ENCODE data around the gene DDX4. TPM values are rescaled to one million over a fixed set of nuclear protein-coding genes. Genes with fewer than 3 reads are reported as not detected.
"Not testable (repeated sequence)": the region's sequence is repeated elsewhere in the genome, so short reads cannot be mapped to it uniquely, and the experiment has no call there.

Gene DDX4
- polyA plus RNA-seq, 3 donors = not detected

DNA sequence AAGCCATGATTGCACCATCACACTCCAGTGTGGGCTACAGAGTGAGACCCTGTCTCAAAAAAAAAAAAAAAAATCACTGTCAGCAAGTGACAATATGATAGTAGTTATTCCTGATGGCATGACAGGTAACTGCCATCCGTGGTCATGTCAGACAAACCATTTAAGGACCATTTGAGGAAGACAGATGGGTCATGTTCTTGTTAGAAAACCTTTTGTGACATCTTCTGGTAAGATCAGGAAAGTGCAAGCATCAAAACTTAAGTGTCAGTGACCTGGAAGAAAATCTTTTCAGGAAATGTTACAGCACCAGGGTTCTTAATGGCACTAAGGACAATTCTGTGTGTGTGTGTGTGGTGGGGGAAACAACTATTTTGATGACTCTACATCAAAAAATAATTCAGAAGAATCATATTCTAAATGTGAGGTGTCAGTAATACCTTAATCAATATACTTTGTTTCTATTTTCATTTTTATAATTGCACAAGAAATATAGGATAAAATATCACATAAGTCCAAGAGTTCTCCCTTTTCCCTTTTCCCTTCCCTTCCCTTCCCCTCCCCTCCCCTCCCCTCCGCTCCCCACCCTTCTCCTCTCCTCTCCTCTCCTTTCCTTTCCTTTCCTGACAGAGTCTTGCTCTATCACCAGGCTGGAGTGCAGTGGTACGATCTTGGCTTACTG is 43.6 kb upstream of the DDX4 start:
- Histone ChIP-seq H3K4me3 (replicated peaks in 1 of 3; ENCODE audit: low read depth in 2 of 3, low read length in 3 of 3) (no peak overlapping the region), H3K27ac (ENCODE audit: low read depth in 1 of 2, low read length in 2 of 2) (no peak overlapping the region), H3K36me3 (replicated peaks in 1 of 2; ENCODE audit: control insufficient read depth in 1 of 2, insufficient read depth in 2 of 2, low read length in 2 of 2) (peaks cover 4 to 17% of the 10 kb centered on the region in 2 donors), H3K4me1 (ENCODE audit: control insufficient read depth in 1 of 2, insufficient read depth in 2 of 2, low read length in 2 of 2) (peaks cover 6 to 7% of the 10 kb centered on the region in 2 donors), H4K20me1 (ENCODE audit: insufficient read depth, low read length) (peaks cover 8% of the 10 kb centered on the region), H3K9me3 (replicated peaks in 1 of 2; ENCODE audit: control insufficient read depth in 1 of 2, insufficient read depth in 1 of 2, low read length in 2 of 2) (no peaks in the 10 kb centered on the region), H3K79me2 (ENCODE audit: insufficient read depth, low read length) (no peaks in the 10 kb centered on the region), H3K9ac (ENCODE audit: insufficient read depth, low read length, poor library complexity, severe bottlenecking) (no peak overlapping the region), H3K4me2 (replicated peaks; ENCODE audit: extremely low read depth, low read length, poor library complexity, severe bottlenecking) (no peak overlapping the region), H3K27me3 (ENCODE audit: control insufficient read depth in 2 of 2, insufficient read depth in 2 of 2, low read length in 2 of 2) (no peaks in the 10 kb centered on the region), H2AFZ (ENCODE audit: insufficient read depth, low read depth, low read length, poor library complexity, severe bottlenecking) (no peak overlapping the region)
- Mint-ChIP-seq H3K27me3 (ENCODE audit: low read depth in 3 of 3) (no peaks in the 10 kb centered on the region), H3K4me1 (peaks cover 8% of the 10 kb centered on the region), H3K36me3 (peaks cover 3 to 26% of the 10 kb centered on the region in 2 donors), H3K9me3 (peaks cover 0 to 5% (median 0%) of the 10 kb centered on the region in 7 donors), H3K4me3 (no peak overlapping the region), H3K27ac (peak overlapping the region in 3 of 7 donors; percentile 61 to 73 (median 72))
- DNase-seq = no peak
- no peak for TF ChIP-seq CTCF (IDR thresholded peaks at IDR 0.05)
- WGBS (ENCODE audit: insufficient coverage) = 100% methylated on average over 3 of the region's 3 CpGs
- intact Hi-C loops (cut with micrococcal nuclease) = no loop called here

DNA sequence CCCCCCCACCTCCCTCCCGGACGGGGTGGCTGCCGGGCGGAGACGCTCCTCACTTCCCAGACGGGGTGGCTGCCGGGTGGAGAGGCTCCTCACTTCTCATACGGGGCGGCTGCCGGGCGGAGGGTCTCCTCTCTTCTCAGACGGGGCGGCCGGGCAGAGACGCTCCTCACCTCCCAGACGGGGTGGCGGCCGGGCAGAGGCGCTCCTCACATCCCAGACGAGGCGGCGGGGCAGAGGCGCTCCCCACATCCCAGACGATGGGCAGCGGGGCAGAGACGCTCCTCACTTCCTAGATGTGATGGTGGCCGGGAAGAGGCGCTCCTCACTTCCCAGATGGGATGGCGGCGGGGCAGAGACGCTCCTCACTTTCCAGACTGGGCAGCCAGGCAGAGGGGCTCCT is 41.2 kb upstream of the DDX4 start:
- not testable (repeated sequence) for H3K4me1 Mint-ChIP-seq

More for the DNA sequence above, 41.2 kb upstream of the DDX4 start:
- H3K4me3 Mint-ChIP-seq; H3K27me3 Mint-ChIP-seq (ENCODE audit: low read depth in 3 of 3); H3K4me1 ChIP-seq (ENCODE audit: control insufficient read depth in 1 of 2, insufficient read depth in 2 of 2, low read length in 2 of 2); DNase-seq; H3K4me3 ChIP-seq (replicated peaks in 1 of 3; ENCODE audit: low read depth in 2 of 3, low read length in 3 of 3); H3K4me2 ChIP-seq (replicated peaks; ENCODE audit: extremely low read depth, low read length, poor library complexity, severe bottlenecking); H2AFZ ChIP-seq (ENCODE audit: insufficient read depth, low read depth, low read length, poor library complexity, severe bottlenecking); H3K79me2 ChIP-seq (ENCODE audit: insufficient read depth, low read length); H3K9me3 Mint-ChIP-seq; H3K27ac ChIP-seq (ENCODE audit: low read depth in 1 of 2, low read length in 2 of 2); H3K9ac ChIP-seq (ENCODE audit: insufficient read depth, low read length, poor library complexity, severe bottlenecking); intact Hi-C loops (cut with micrococcal nuclease); H3K9me3 ChIP-seq (replicated peaks in 1 of 2; ENCODE audit: control insufficient read depth in 1 of 2, insufficient read depth in 1 of 2, low read length in 2 of 2); H3K27ac Mint-ChIP-seq; H3K27me3 ChIP-seq (ENCODE audit: control insufficient read depth in 2 of 2, insufficient read depth in 2 of 2, low read length in 2 of 2); H4K20me1 ChIP-seq (ENCODE audit: insufficient read depth, low read length): not testable (repeated sequence)
- peaks cover 4 to 21% of the 10 kb centered on the region in 2 donors for H3K36me3 ChIP-seq (replicated peaks in 1 of 2; ENCODE audit: control insufficient read depth in 1 of 2, insufficient read depth in 2 of 2, low read length in 2 of 2)
- H3K36me3 Mint-ChIP-seq = peaks cover 9 to 35% of the 10 kb centered on the region in 2 donors
- 97% methylated on average over 7 of the region's 31 CpGs for WGBS (ENCODE audit: insufficient coverage)
